A673 (cell line): Measurements from ENCODE around the gene CES5A. TPM values are rescaled to one million over a fixed set of nuclear protein-coding genes. Genes with fewer than 3 reads are reported as not detected.

ENCODE experiments used
- total RNA-seq: library from RNA; stranded (reverse); gene quantifications from 2 replicates; pipeline ENCODE4 v1.2.3, GENCODE V29; 2021

Gene CES5A
- total RNA-seq, 1 experiment from 2014 or later: not detected

Other genes starting within 250 kb of the CES5A start
- gene SLC6A2, start 219.4 kb downstream of the CES5A start, total RNA-seq: not detected in 2 replicates
- gene CES1, start 42.3 kb downstream of the CES5A start, total RNA-seq: 523 and 625 TPM in 2 replicates